Motor neuron (in vitro differentiated cells): ENCODE measurements around the gene EEF1AKMT1. TPM values are rescaled to one million over a fixed set of nuclear protein-coding genes. Genes with fewer than 3 reads are reported as not detected.

ENCODE experiments used
- ATAC-seq, 8 experiments: fragments of 200-7000 bp; cut with Tn5 transposase; replicated peaks in 6 of 8; 2 replicates each; pipeline ENCODE4 v1.8.0; 2021; ENCODE audit warnings: mild to moderate bottlenecking in 8 of 8, moderate library complexity in 8 of 8
- H3K27ac ChIP-seq, 2 donors: fragments of 250-450 bp; sonication (Bioruptor Pico); 2 replicates each; pipeline ENCODE4 v1.9.0; 2021; ENCODE audit warnings: antibody characterized with exemption in 2 of 2, mild to moderate bottlenecking in 2 of 2, moderate library complexity in 1 of 2
- H3K4me1 ChIP-seq, 2 donors: fragments of 250-450 bp; sonication (Bioruptor Pico); replicated peaks in 1 of 2; 2 replicates each; pipeline ENCODE4 v1.6.1; 2021; ENCODE audit warnings: antibody characterized with exemption in 2 of 2, mild to moderate bottlenecking in 2 of 2, moderate library complexity in 1 of 2
- H3K4me3 ChIP-seq, 5 donors: fragments of 250-450 bp; sonication (Bioruptor Pico); 2 replicates each; pipeline ENCODE4 v1.9.0; 2021; ENCODE audit warnings: antibody characterized with exemption in 5 of 5, mild to moderate bottlenecking in 5 of 5, moderate library complexity in 4 of 5
- WGBS, 10 experiments: fragments of 450-650 bp; shearing (Covaris generic); methylation state at CpG; one replicate each; pipeline ENCODE4 v1.0.0; 2022; 5-methylcytosine and 5-hydroxymethylcytosine counted together
- in situ Hi-C, 9 experiments: fragments of 400-800 bp; cut with MboI; loops; one replicate each; pipeline ENCODE4 v1.15.0; 2021; ENCODE audit warnings: low sequenced_read_pairs in 9 of 9, low pct_unique_long_range_greater_than_20kb in 2 of 9; ENCODE audit not compliant: unreplicated experiment in 9 of 9
- total RNA-seq, 8 experiments: library from RNA; unstranded; fragments of 300-600 nt; gene quantifications; 2 replicates each; pipeline versions ENCODE4 v1.2.3 to v1.2.4, GENCODE V29; 2022

Gene EEF1AKMT1
- total RNA-seq, 8 experiments from 2014 or later, result 7.3 to 15.0 (median 9.8) TPM

DNA sequence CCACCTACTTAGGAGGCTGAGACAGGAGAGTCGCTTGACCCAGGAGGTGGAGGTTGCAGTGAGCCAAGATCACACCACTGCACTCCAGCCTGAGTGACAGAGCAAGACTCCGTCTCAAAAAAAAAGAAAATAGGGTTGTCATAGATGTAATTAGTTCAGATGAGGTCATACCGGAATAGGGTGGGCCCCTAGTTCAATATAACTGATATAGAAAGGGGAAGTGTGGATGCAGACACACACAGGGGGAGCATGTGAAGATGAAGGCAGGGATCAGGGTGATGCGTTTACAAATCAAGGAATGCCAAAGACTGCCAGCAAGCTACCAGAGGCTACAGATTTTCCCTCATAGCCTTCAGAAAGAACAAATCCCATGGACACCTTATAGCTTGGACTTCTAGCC is 24.3 kb upstream of the EEF1AKMT1 start:
- ATAC-seq, result peak in 1 of 8 experiments; percentile 63
- WGBS, 10 experiments, result 50 to 100% (median 100%) methylated on average over 1 to 3 of the region's 4 CpGs; no CpG with 5 or more reads in 3 of the 10 experiments
- H3K4me1 ChIP-seq, result no peaks in the 10 kb centered on the region
- no peak overlapping the region for H3K27ac ChIP-seq
- no peak overlapping the region for H3K4me3 ChIP-seq
- in situ Hi-C loops, result no loop called here

- Histone ChIP-seq H3K27ac (no peak overlapping the region), H3K4me1 (no peaks in the 10 kb centered on the region), H3K4me3 (no peak overlapping the region)
- ATAC-seq, result no peak
- 9 to 100% (median 88%) methylated on average over 1 to 5 of the region's 5 CpGs for WGBS, 10 experiments
- in situ Hi-C loops, result no loop called here
Observed at GRCh38 chr13:20796791-20797508, 23.2 kb upstream of the EEF1AKMT1 start.

GRCh38 chr13:20789665-20790064 is 15.9 kb upstream of the EEF1AKMT1 start:
- 32 to 100% (median 100%) methylated on average over 1 to 4 of the region's 7 CpGs; no CpG with 5 or more reads in 3 of the 10 experiments for WGBS, 10 experiments
- Histone ChIP-seq H3K4me1 (peaks cover 4 to 10% of the 10 kb centered on the region in 2 donors), H3K4me3 (no peak overlapping the region), H3K27ac (no peak overlapping the region)
- in situ Hi-C loops, result no loop called here
- ATAC-seq, result peak in 2 of 8 experiments; percentile 70 to 84

- in situ Hi-C loops, result no loop called here
- ATAC-seq, result no peak
- peaks cover 4 to 10% of the 10 kb centered on the region in 2 donors for H3K4me1 ChIP-seq
- H3K27ac ChIP-seq, result no peak overlapping the region
- no peak overlapping the region for H3K4me3 ChIP-seq
- 100% methylated on average over 1 of the region's 1 CpG; no CpG with 5 or more reads in 7 of the 10 experiments for WGBS, 10 experiments
Observed at GRCh38 chr13:20788312-20788711, 14.6 kb upstream of the EEF1AKMT1 start.

DNA sequence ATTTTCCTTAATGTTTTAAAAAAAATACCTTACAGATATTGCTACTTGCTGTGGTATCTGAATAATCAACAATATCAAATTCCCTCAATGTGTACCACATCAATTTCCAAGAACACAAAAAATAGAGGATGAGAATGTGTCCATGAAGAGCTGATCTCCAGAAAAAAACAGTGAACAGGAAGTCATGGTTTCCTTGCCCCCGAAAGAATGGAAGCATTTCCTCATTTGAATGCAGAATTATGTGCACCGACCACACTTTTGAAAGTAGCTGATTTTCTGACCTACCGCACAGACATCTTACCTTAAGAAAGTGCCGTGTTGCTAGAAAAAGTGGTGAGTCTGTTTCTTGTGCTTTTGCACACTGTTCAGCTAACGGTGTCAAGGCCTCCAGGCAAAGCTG is 13.4 kb upstream of the EEF1AKMT1 start:
- no peak overlapping the region for H3K4me3 ChIP-seq
- peaks cover 4 to 10% of the 10 kb centered on the region in 2 donors for H3K4me1 ChIP-seq
- 87 to 100% (median 96%) methylated on average over 2 to 5 of the region's 5 CpGs; no CpG with 5 or more reads in 1 of the 10 experiments for WGBS, 10 experiments
- ATAC-seq, result no peak
- in situ Hi-C loops, result no loop called here
- H3K27ac ChIP-seq, result no peak overlapping the region

DNA sequence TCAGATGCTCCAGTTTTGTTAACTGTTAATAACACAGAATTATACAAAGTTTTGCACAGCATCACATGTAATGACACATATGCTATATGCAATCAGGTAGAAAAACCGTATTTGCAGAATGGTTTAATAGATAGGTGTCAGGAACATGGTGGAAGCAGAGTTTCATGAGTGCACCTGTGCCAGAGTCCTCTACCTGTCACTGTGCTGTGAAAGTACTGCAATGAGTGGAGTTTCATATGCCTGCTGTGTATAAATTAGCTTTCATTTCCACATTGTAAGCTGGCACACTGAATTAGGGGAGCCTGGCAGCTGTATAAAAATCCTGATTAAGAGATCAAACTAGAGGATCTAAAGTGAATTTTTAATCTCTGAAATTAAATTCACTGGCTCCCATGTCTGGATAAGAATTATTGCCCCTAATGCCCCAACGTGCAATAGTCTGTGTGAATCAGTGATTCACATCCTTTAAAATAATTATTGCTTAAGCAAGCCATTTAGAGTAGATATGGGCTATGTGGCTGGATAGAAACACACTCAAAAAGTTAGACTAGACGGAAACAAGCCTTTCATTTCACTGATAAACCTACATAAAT is 8.5 kb upstream of the EEF1AKMT1 start:
- in situ Hi-C loops, result no loop called here
- H3K27ac ChIP-seq, result no peak overlapping the region
- H3K4me1 ChIP-seq, result no peaks in the 10 kb centered on the region
- 76 to 100% (median 100%) methylated on average over 1 to 3 of the region's 3 CpGs; no CpG with 5 or more reads in 1 of the 10 experiments for WGBS, 10 experiments
- ATAC-seq, result no peak
- no peak overlapping the region for H3K4me3 ChIP-seq

DNA sequence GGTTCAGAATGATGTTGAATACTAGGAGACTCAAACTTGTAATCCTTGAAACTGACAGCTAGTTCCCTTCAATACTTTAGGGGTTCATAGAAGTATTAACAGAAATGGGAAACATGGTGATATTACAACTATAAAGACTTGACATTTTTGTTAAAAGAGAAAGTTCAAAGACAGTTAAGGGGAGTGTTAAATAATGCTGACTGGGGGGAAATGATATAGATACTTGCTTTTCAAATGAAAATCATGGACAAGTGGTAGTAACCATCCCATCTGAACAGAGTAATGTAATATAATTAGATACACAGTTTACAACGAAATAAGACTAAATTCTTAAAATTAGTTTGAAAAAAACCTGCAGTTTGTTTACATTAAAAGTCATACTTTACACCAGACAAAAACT is 6.6 kb upstream of the EEF1AKMT1 start:
- WGBS, 10 experiments, result 8 to 100% (median 88%) methylated on average over 1 of the region's 1 CpG; no CpG with 5 or more reads in 1 of the 10 experiments
- in situ Hi-C loops, result no loop called here
- Histone ChIP-seq H3K4me1 (no peaks in the 10 kb centered on the region), H3K27ac (no peak overlapping the region), H3K4me3 (no peak overlapping the region)
- ATAC-seq, result no peak

DNA sequence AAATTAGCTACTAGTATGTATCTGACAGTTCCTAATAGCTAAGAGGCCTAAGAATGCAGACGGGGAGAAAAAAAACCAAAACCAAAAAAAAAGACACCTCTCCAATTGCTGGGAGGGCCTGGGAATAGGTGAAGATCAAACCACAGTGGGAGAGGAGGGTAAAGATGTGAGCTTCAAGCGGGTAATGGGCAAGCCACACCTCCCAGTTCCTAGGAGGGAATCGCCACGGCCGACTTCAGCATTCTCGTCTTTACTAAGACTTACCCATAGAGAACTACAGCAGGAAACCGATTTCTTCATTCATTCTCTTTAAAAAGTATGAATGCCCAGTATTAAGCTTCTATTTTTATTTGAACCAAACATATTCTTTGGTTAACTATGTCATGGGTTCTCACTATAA is 5.6 kb upstream of the EEF1AKMT1 start:
- ATAC-seq, result no peak
- Histone ChIP-seq H3K4me3 (no peak overlapping the region), H3K4me1 (no peaks in the 10 kb centered on the region), H3K27ac (no peak overlapping the region)
- in situ Hi-C loops, result no loop called here
- WGBS, 10 experiments, result 63 to 95% (median 87%) methylated on average over 2 to 7 of the region's 7 CpGs; no CpG with 5 or more reads in 2 of the 10 experiments

- no peaks in the 10 kb centered on the region for H3K4me1 ChIP-seq
- 33 to 100% (median 86%) methylated on average over 1 of the region's 1 CpG; no CpG with 5 or more reads in 1 of the 10 experiments for whole genome bisulfite sequencing, 10 experiments
- no peak overlapping the region for H3K4me3 ChIP-seq
- ATAC-seq, result peak in 2 of 8 experiments; percentile 24 to 37
- in situ Hi-C loops, result no loop called here
- H3K27ac ChIP-seq, result no peak overlapping the region
Observed at GRCh38 chr13:20778311-20778710, 4.5 kb upstream of the EEF1AKMT1 start.

GRCh38 chr13:20776751-20777150 is 3.0 kb upstream of the EEF1AKMT1 start:
- Histone ChIP-seq H3K4me3 (no peak overlapping the region), H3K4me1 (peaks cover 3 to 10% of the 10 kb centered on the region in 2 donors), H3K27ac (no peak overlapping the region)
- no peak for ATAC-seq
- 57 to 100% (median 86%) methylated on average over 1 of the region's 1 CpG; no CpG with 5 or more reads in 3 of the 10 experiments for WGBS, 10 experiments
- in situ Hi-C loops, result no loop called here

DNA sequence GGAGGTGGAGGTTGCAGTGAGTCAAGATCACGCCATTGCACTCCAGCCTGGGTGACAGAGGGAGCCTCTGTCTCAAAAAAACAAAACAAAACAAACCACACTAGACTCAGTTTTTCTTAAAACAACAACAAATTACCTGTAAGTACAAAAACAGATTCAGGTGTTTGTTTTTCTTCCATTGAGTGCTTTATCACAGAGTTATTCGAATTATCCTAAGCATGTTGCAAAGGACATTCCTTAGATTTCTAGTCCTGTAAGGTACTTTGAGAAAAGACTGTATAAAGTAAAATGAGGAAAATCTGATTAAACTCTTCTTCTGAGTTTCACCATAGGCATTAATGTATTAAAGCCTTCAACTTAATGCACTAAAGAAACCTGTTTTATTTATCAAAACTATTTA is 2.2 kb upstream of the EEF1AKMT1 start:
- Histone ChIP-seq H3K27ac (no peak overlapping the region), H3K4me1 (peaks cover 3 to 10% of the 10 kb centered on the region in 2 donors), H3K4me3 (no peak overlapping the region)
- 92 to 100% (median 100%) methylated on average over 1 to 2 of the region's 2 CpGs; no CpG with 5 or more reads in 1 of the 10 experiments for WGBS, 10 experiments
- no peak for ATAC-seq
- in situ Hi-C loops, result no loop called here

DNA sequence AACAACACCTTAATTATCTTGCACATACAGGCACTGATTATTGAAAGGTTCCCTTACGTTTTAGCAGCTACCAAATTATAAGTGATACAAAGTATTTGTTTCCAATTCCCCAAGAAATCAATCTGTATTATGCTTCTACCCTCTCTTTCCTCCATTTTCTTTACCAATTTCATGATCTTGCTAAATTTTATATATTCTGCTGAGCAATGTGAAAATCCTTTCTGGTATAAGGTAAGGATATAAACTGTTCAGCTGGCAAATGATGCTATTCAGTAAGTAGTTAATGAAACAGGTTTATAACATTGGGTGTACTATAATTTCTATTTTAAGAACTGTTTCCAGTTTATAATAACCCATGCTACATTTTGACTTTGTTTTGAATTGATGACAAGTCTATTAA is 985 bp upstream of the EEF1AKMT1 start:
- 33 to 100% (median 76%) methylated on average over 1 of the region's 1 CpG; no CpG with 5 or more reads in 2 of the 10 experiments for WGBS, 10 experiments
- no peak overlapping the region for H3K27ac ChIP-seq
- H3K4me1 ChIP-seq, result peaks cover 3 to 10% of the 10 kb centered on the region in 2 donors
- no peak overlapping the region for H3K4me3 ChIP-seq
- in situ Hi-C loops, result no loop called here
- no peak for ATAC-seq

GRCh38 chr13:20772401-20773131 is 1.2 kb downstream of the EEF1AKMT1 start:
- WGBS, 10 experiments, result 0 to 93% (median 80%) methylated on average over 1 to 9 of the region's 10 CpGs; no CpG with 5 or more reads in 1 of the 10 experiments
- Histone ChIP-seq H3K4me3 (peak overlapping the region; percentile 44 to 64 (median 49)), H3K4me1 (peaks cover 3 to 10% of the 10 kb centered on the region in 2 donors), H3K27ac (peak overlapping the region; percentile 75 to 84)
- no peak for ATAC-seq
- in situ Hi-C loops, result no loop called here
